GM12878 (cell line): ENCODE data around the gene FAM111B. TPM values are rescaled to one million over a fixed set of nuclear protein-coding genes. Genes with fewer than 3 reads are reported as not detected.

Experiments
- ATAC-seq: fragments of 200-7000 bp; cut with Tn5 transposase; 3 replicates; pipeline ENCODE4 v1.9.1; 2020; ENCODE audit warnings: mild to moderate bottlenecking, moderate library complexity
- BruUV-seq: library from RNA; stranded (reverse); fragments of 400-500 nt; replicated peaks from 2 replicates; lab custom pipeline; 2021; lab: Mats Ljungman, UMichigan
- CTCF ChIA-PET: fragments of 300-600 bp; sonication (Branson Sonifier 250); formaldehyde crosslinking; extraction: SDS; loops from one replicate; lab custom pipeline; 2021; ENCODE audit warnings: inconsistent platforms; lab: Yijun Ruan, JAX
- POLR2A ChIA-PET: fragments of 350-600 bp; formaldehyde crosslinking; extraction: SDS; loops from one replicate; lab custom pipeline; 2021; ENCODE audit warnings: inconsistent platforms; lab: Charles Lee
- RAD21 ChIA-PET: fragments of 300-600 bp; sonication (Branson Sonifier 250); formaldehyde crosslinking; loops from one replicate; lab custom pipeline; 2023; ENCODE audit warnings: antibody characterized with exemption; ENCODE audit not compliant: unreplicated experiment; lab: Charles Lee
- SMC1A ChIA-PET: fragments of 300-600 bp; sonication (Branson Sonifier 250); formaldehyde crosslinking; loops from one replicate; lab custom pipeline; 2023; ENCODE audit not compliant: unreplicated experiment, uncharacterized antibody; lab: Charles Lee
- DNase-seq: peaks from one replicate; pipeline ENCODE4 v3.0.0-alpha.2; 2011; ENCODE audit warnings: low read depth, low spot score
- FAIRE-seq: peaks from 3 replicates; lab custom pipeline; 2011; peaks lifted over from hg19 to GRCh38; lab: Jason Lieb, UNC
- H2AFZ ChIP-seq: 2 replicates; pipeline ENCODE4 v1.6.0; 2011; ENCODE audit warnings: low read depth, low read length, control low read depth; ENCODE audit not compliant: control insufficient read depth
- H3K27ac ChIP-seq: 2 replicates; pipeline ENCODE4 v1.5.1; 2011; ENCODE audit warnings: control low read depth; ENCODE audit not compliant: control insufficient read depth, insufficient read depth
- H3K27me3 ChIP-seq, 2 experiments: replicated peaks in 1 of 2; 2 replicates each; pipeline versions ENCODE4 v1.6.0 to v1.6.1; 2011; ENCODE audit warnings: low read length in 1 of 2; ENCODE audit not compliant: control insufficient read depth in 2 of 2, insufficient read depth in 2 of 2
- H3K36me3 ChIP-seq, 2 experiments: 2 replicates each; pipeline ENCODE4 v1.5.1; 2011; ENCODE audit warnings: low read length in 1 of 2; ENCODE audit not compliant: control insufficient read depth in 2 of 2, insufficient read depth in 2 of 2
- H3K4me1 ChIP-seq: 2 replicates; pipeline ENCODE4 v1.6.1; 2011; ENCODE audit warnings: mild to moderate bottlenecking, low read length, moderate library complexity, mixed read lengths; ENCODE audit not compliant: control insufficient read depth, insufficient read depth
- H3K4me2 ChIP-seq: 2 replicates; pipeline ENCODE4 v1.6.0; 2011; ENCODE audit warnings: control low read depth; ENCODE audit not compliant: control insufficient read depth, insufficient read depth
- H3K4me3 ChIP-seq: fragments of 200-600 bp; sonication (generic); 2 replicates; pipeline ENCODE4 v1.5.1; 2016
- H3K79me2 ChIP-seq: 2 replicates; pipeline ENCODE4 v1.6.0; 2011; ENCODE audit warnings: low read length; ENCODE audit not compliant: control insufficient read depth, insufficient read depth
- H3K9ac ChIP-seq: 2 replicates; pipeline ENCODE4 v1.8.0; 2011; ENCODE audit warnings: low read length, control low read depth, mixed read lengths; ENCODE audit not compliant: control insufficient read depth, insufficient read depth
- H3K9me3 ChIP-seq: replicated peaks from 3 replicates; pipeline ENCODE4 v1.5.1; 2011; ENCODE audit warnings: mild to moderate bottlenecking, low read length; ENCODE audit not compliant: control insufficient read depth, insufficient read depth
- H4K20me1 ChIP-seq: 2 replicates; pipeline ENCODE4 v1.6.0; 2011; ENCODE audit not compliant: control insufficient read depth, insufficient read depth
- CREB1 ChIP-seq: IDR thresholded peaks from 2 replicates; pipeline ENCODE4 v1.6.1; 2012; ENCODE audit warnings: low read depth, mild to moderate bottlenecking, inconsistent platforms
- CREM ChIP-seq: IDR thresholded peaks from 2 replicates; pipeline ENCODE4 v1.6.1; 2014; ENCODE audit warnings: antibody characterized with exemption, low read depth
- FOXM1 ChIP-seq: IDR thresholded peaks from 2 replicates; pipeline ENCODE4 v1.6.1; 2012; ENCODE audit warnings: low read depth, mild to moderate bottlenecking, inconsistent platforms, low read length, moderate library complexity
- IKZF2 ChIP-seq, 2 experiments: fragments of 450-650 bp; IDR thresholded peaks; 2 replicates each; pipeline ENCODE4 v1.6.1; 2017; ENCODE audit warnings: mild to moderate bottlenecking in 2 of 2, moderate library complexity in 2 of 2
- NFIC ChIP-seq: IDR thresholded peaks from 2 replicates; pipeline ENCODE4 v1.6.1; 2012; ENCODE audit warnings: low read depth, mild to moderate bottlenecking, inconsistent platforms, low read length, moderate library complexity
- NRF1 ChIP-seq: conservative IDR thresholded peaks from 2 replicates; pipeline ENCODE4 v1.6.1; 2011; ENCODE audit warnings: mild to moderate bottlenecking, low read depth, low read length, improper control_type of control experiment
- RUNX3 ChIP-seq: IDR thresholded peaks from 2 replicates; pipeline ENCODE4 v1.6.1; 2012; ENCODE audit warnings: low read length, inconsistent platforms
- WGBS: methylation state at CpG from one replicate; pipeline ENCODE4 v1.1.6; 2016; ENCODE audit warnings: low lambda C conversion rate; ENCODE audit not compliant: insufficient replicate concordance, insufficient coverage; ENCODE audit errors: missing lambda C conversion rate; 5-methylcytosine and 5-hydroxymethylcytosine counted together
- in situ Hi-C: fragments of 300-500 bp; cut with MboI; formaldehyde crosslinking; loops from 9 replicates; pipeline ENCODE4 v1.14.3; 2018; ENCODE audit warnings: mixed read lengths
- intact Hi-C: fragments of 100-400 bp; cut with micrococcal nuclease; formaldehyde crosslinking; loops from one replicate; pipeline ENCODE4 v1.14.2; 2022; ENCODE audit not compliant: unreplicated experiment
- polyA plus RNA-seq, 11 experiments: library from polyadenylated mRNA; depleted of rRNA in 4 of 11; unstranded in 6 of 11; stranded (reverse) in 5 of 11; fragments of >200 nt; fragmentation: Nextera tagmentation in 4 of 11; fragmentation: Illumina TruSeq in 1 of 11; extraction: Ambion mirVana in 4 of 11; extraction: Trizol in 1 of 11; gene quantifications; 1 replicate in 1 of 11; 2 replicates in 10 of 11; pipeline versions ENCODE4 v1.2.1 to v1.2.3, GENCODE V29; 2011 to 2016; ENCODE audit warnings: inconsistent platforms in 2 of 11, missing spikeins in 2 of 11, low read depth in 1 of 11
- total RNA-seq, 4 experiments: library from RNA; depleted of rRNA in 3 of 4; stranded (reverse); fragments of >200 nt in 3 of 4; fragmentation: Illumina TruSeq in 1 of 4; extraction: Trizol in 1 of 4; gene quantifications; 2 replicates each; pipeline versions ENCODE4 v1.2.1 to v1.2.3, GENCODE V29; 2013 to 2021
- TF ChIP-seq, protein P1 (sequence below): fragments of 450-650 bp; IDR thresholded peaks from 2 replicates; pipeline ENCODE4 v1.6.1; 2017; ENCODE audit warnings: mild to moderate bottlenecking

Gene FAM111B
- total and polyA plus RNA-seq, 10 of the 15 experiments (the other 5 are each of a cell fraction or from before 2014, with no cell fraction given) = 35.9 to 97.2 (median 62.1) TPM

DNA sequence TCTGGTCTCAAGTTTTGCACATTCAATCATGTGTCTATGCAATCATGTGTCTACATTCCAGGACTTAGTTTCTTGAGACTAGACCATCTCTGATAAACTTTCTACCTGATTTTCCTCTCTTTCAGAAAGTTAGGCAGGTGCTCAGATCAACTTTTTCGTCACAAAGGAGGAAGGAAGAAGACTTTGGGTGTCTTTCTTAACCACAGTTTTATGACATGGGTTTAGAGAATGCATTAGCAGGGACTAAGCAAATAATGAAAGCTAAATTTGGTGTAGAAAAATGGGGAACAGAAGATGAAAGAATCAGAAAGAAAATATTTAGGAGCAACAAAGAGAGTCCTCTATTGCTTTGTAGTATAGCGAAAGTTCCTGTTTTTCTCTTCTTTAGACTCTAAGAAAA is 28.6 kb upstream of the FAM111B start:
- no TSS peak for BruUV-seq
- 0% methylated on average over 2 of the region's 2 CpGs for WGBS
- FAIRE-seq (no peak), ATAC-seq (peak; percentile 47), DNase-seq (no peak)
- Histone ChIP-seq H3K27ac (peak overlapping the region; percentile 45; the same call in 1 of the 2 replicates), H3K4me3 (0 out of 2 replicates have a peak overlapping the region, but pooled peaks have one; percentile 35), H3K9me3 (no peaks in the 10 kb centered on the region; the same call in 2 of the 3 replicates), H3K9ac (no peak overlapping the region), H3K4me1 (peaks cover 27% of the 10 kb centered on the region), H2AFZ (peak overlapping the region; percentile 30; the same call in 1 of the 2 replicates), H3K79me2 (no peaks in the 10 kb centered on the region), H3K36me3 (no peaks in the 10 kb centered on the region), H3K27me3 (no peaks in the 10 kb centered on the region), H4K20me1 (no peaks in the 10 kb centered on the region), H3K4me2 (peak overlapping the region; percentile 34; the same call in 1 of the 2 replicates)
- ChIA-PET CTCF (interaction anchor here (1.2 to 3.6 kb wide), 4 partner anchors 18 to 80 kb away, joined by 4 to 15 read pairs (median 10); no protein-coding TSS in a partner anchor), RAD21 (interaction anchor here (2.0 kb wide), 1 partner anchor 57 kb away, joined by 6 read pairs; no protein-coding TSS in a partner anchor), POLR2A (no interaction called here), SMC1A (interaction anchor here (0.7 to 3.4 kb wide), 5 partner anchors 13 to 80 kb away, joined by 3 to 9 read pairs (median 3); no protein-coding TSS in a partner anchor)
- intact Hi-C loops = no loop called here
- TF ChIP-seq NRF1 = no peak
- 0 out of 4 replicates have a peak, but pooled peaks of 1 of the 2 experiments have one; percentile 16 for TF ChIP-seq IKZF2 (IDR thresholded peaks at IDR 0.05)
- peak; percentile 71 for TF ChIP-seq RUNX3
- TF ChIP-seq NFIC = no peak
- peak; percentile 39; the same call in 1 of the 2 replicates for TF ChIP-seq CREM
- TF ChIP-seq FOXM1 = no peak
- TF ChIP-seq CREB1 = peak; percentile 58
- TF ChIP-seq, protein P1, sequence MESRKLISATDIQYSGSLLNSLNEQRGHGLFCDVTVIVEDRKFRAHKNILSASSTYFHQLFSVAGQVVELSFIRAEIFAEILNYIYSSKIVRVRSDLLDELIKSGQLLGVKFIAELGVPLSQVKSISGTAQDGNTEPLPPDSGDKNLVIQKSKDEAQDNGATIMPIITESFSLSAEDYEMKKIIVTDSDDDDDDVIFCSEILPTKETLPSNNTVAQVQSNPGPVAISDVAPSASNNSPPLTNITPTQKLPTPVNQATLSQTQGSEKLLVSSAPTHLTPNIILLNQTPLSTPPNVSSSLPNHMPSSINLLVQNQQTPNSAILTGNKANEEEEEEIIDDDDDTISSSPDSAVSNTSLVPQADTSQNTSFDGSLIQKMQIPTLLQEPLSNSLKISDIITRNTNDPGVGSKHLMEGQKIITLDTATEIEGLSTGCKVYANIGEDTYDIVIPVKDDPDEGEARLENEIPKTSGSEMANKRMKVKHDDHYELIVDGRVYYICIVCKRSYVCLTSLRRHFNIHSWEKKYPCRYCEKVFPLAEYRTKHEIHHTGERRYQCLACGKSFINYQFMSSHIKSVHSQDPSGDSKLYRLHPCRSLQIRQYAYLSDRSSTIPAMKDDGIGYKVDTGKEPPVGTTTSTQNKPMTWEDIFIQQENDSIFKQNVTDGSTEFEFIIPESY = no peak
- in situ Hi-C loops = no loop called here
